H54 (cell line): ENCODE data around the gene GNE.
"Not testable (repeated sequence)": the region's sequence is repeated elsewhere in the genome, so short reads cannot be mapped to it uniquely, and the experiment has no call there.

Source experiments
- DNase-seq: peaks from one replicate; pipeline ENCODE4 v3.0.0; 2011; ENCODE audit warnings: low spot score, mixed read lengths; ENCODE audit not compliant: insufficient read length
- FAIRE-seq: peaks from 3 replicates; lab custom pipeline; 2011; peaks lifted over from hg19 to GRCh38; lab: Jason Lieb, UNC
- POLR2A ChIP-seq: IDR thresholded peaks from 2 replicates; pipeline ENCODE4 v1.6.1; 2011; ENCODE audit warnings: low read depth, mild to moderate bottlenecking, low read length

Gene GNE

GRCh38 chr9:36207016-36207415 lies 51.2 kb downstream of the GNE start:
- FAIRE-seq = no peak
- no peak for DNase-seq
- no peak for TF ChIP-seq POLR2A

GRCh38 chr9:36204906-36205547 lies 53.2 kb downstream of the GNE start:
- FAIRE-seq (no peak), DNase-seq (no peak)
- TF ChIP-seq POLR2A = no peak

GRCh38 chr9:36194326-36195000 lies 63.8 kb downstream of the GNE start:
- no peak for FAIRE-seq
- no peak for DNase-seq
- no peak for TF ChIP-seq POLR2A

GRCh38 chr9:36193023-36193422 lies 65.2 kb downstream of the GNE start:
- DNase-seq = no peak
- no peak for TF ChIP-seq POLR2A
- no peak for FAIRE-seq

GRCh38 chr9:36192196-36192595 lies 66.1 kb downstream of the GNE start:
- DNase-seq (no peak), FAIRE-seq (no peak)
- TF ChIP-seq POLR2A = no peak

- DNase-seq (no peak), FAIRE-seq (no peak)
- no peak for TF ChIP-seq POLR2A
These were observed 66.6 kb downstream of the GNE start for GRCh38 chr9:36191686-36192085.

GRCh38 chr9:36191290-36191645 lies 67.0 kb downstream of the GNE start:
- FAIRE-seq = no peak
- DNase-seq = no peak
- TF ChIP-seq POLR2A = no peak

GRCh38 chr9:36190388-36191289 lies 67.6 kb downstream of the GNE start, which contains the start of gene CLTA:
Gene CLTA, plus strand, starts transcription at chr9:36190921. Its CDS starts 136 bp downstream, at chr9:36191057.
- FAIRE-seq = peak; percentile 86
- TF ChIP-seq POLR2A = peak; percentile 92
- peak; percentile 87 for DNase-seq

- no peak for TF ChIP-seq POLR2A
- FAIRE-seq (no peak), DNase-seq (no peak)
These were observed 68.3 kb downstream of the GNE start for GRCh38 chr9:36189976-36190375.

- FAIRE-seq (no peak), DNase-seq (no peak)
- no peak for TF ChIP-seq POLR2A
These were observed 70.0 kb downstream of the GNE start for GRCh38 chr9:36188212-36188611.

- no peak for DNase-seq
- no peak for FAIRE-seq
These were observed 70.8 kb downstream of the GNE start for GRCh38 chr9:36187414-36187813.

GRCh38 chr9:36180243-36180642 lies 78.0 kb downstream of the GNE start:
- not testable (repeated sequence) for DNase-seq, FAIRE-seq

More at GRCh38 chr9:36187414-36187813, 70.8 kb downstream of the GNE start:
- TF ChIP-seq POLR2A = no peak

GRCh38 chr9:36177571-36177970 lies 80.7 kb downstream of the GNE start:
- FAIRE-seq = no peak
- no peak for DNase-seq
- no peak for TF ChIP-seq POLR2A

- FAIRE-seq = not testable (repeated sequence)
These were observed 81.8 kb downstream of the GNE start for GRCh38 chr9:36176496-36176895.

GRCh38 chr9:36175209-36175608 lies 83.0 kb downstream of the GNE start:
- not testable (repeated sequence) for DNase-seq, FAIRE-seq

More at GRCh38 chr9:36176496-36176895, 81.8 kb downstream of the GNE start:
- DNase-seq = not testable (repeated sequence)
